Heart left ventricle (tissue), 13 donors: ENCODE measurements around the gene SUSD6.

ENCODE experiments used
- CTCF ChIP-seq, 12 donors: fragments of 200-600 bp; sonication (generic) in 4 of 12; IDR thresholded peaks; one replicate each; pipeline versions ENCODE4 v1.5.0 to v1.8.0; 2018 to 2022; ENCODE audit warnings: antibody characterized with exemption in 12 of 12, mild to moderate bottlenecking in 5 of 12
- POLR2A ChIP-seq, 2 donors: fragments of 450-650 bp; IDR thresholded peaks; one replicate each; pipeline ENCODE4 v1.6.1; 2017; ENCODE audit warnings: antibody characterized with exemption in 2 of 2, mild to moderate bottlenecking in 2 of 2, moderate library complexity in 2 of 2
- donor health status: ischemic (EF 13 %, LVEDD 7.1; RV severe dilation, severe dysfunction).
- donor health status: DM: no; HTN: yes; CAD: no.
- donor health status: DM: no; HTN: no; CAD: no.
- donor health status: ischemic (EF 25% LVEDD 6.9; RV normal size, moderate dysfunction).
- donor health status: ischemic (EF 25% LVEDD 5.7; RV mildly dilated, moderate dysfunction).
- donor health status: ischemic (EF 35%, LVEDD 5.7; RV mildly dilated, moderate dysfunction).
- donor health status: nonischemic (EF 11% LVEDD 7.7; RV severe dilation, severe dysfunction).
- donor health status: DM: yes; HTN: yes; CAD: no.
- donor health status: PGD.
- donor health status: ischemic (EF 29% LVEDD 5.4; RV normal size, mild dysfunction).
- donor health status: nonischemic (EF 23%, LVEDD 6.1; RV moderate dilation, normal function).

- TF ChIP-seq CTCF (IDR thresholded peaks at IDR 0.05) (no peak), POLR2A (IDR thresholded peaks at IDR 0.05) (no peak)
Observed at GRCh38 chr14:69755784-69756183, 144.4 kb downstream of the SUSD6 start.
